HG02642 (cell line): ENCODE data around the gene CRAMP1.

Source experiments
- ATAC-seq: cut with Tn5 transposase; IDR thresholded peaks from one replicate; pipeline ENCODE4 v1.9.1; 2021; ENCODE audit warnings: mild to moderate bottlenecking; ENCODE audit not compliant: unreplicated experiment, poor library complexity

CRAMP1 gene

GRCh38 chr16:1631931-1632637 lies 19.9 kb downstream of the CRAMP1 start:
- ATAC-seq, result no peak

- ATAC-seq, result no peak
These were observed 20.4 kb downstream of the CRAMP1 start for GRCh38 chr16:1632638-1632970.

DNA sequence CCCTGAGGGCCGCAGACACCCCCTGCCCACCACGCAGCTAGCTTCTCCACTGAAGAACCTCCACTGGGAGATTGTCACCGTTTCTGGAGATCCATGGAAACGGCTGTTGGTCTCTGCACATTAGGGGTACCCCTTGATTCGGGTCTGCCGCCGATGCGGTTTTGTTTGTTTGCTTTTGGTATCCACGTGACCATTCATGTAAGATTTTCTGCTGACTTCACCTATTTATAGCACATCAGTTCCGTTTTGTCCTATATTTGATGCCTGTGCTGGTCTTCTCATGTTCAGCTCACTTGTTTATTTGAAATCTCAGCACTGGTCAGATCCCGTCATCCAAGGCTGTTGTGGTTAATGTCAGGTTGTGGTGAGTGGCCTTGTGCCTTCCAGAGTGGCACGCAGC lies 21.1 kb downstream of the CRAMP1 start:
- ATAC-seq, result no peak

DNA sequence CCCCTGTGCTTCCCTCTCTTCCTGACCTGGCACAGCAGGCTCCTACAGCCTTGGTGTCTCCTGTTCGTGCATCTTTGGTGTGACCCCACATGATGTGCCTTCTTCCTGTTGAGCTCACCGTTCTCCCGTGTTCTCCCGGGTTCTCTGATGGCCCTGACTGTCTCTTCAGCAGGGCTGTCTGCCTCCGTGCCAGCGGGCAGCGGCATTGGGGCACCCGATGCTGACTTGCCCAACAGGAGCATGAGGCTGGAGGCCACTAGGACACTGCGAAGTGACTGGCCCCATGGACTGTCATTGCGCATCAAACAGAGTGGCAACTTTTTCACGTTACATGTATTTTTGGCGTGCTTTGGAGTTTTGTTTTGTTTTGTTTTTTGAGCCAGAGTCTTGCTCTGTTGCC lies 22.4 kb downstream of the CRAMP1 start:
- no peak for ATAC-seq

GRCh38 chr16:1635070-1635469 lies 22.9 kb downstream of the CRAMP1 start:
- ATAC-seq, result no peak

DNA sequence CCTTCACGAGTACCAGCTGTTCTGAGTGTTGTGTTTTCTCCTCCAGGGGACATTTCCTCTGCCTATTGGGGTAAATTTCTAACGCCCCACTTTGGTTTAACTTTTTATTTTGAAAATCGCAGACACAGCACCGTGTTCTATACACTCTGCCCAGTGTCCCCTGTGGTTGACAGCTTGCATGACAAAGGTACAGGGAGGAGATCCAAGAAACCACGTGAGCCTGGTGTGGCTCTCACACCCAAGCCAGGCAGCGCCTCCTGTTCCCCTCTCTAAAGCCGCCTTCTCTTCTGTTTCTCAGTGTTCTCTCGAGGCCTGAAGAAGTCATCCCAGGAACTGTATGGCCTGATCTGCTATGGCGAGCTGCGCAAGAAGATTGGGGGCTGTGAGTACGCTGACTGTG lies 25.4 kb downstream of the CRAMP1 start:
- no peak for ATAC-seq

- ATAC-seq, result no peak
These were observed 26.6 kb downstream of the CRAMP1 start for GRCh38 chr16:1638757-1639156.

DNA sequence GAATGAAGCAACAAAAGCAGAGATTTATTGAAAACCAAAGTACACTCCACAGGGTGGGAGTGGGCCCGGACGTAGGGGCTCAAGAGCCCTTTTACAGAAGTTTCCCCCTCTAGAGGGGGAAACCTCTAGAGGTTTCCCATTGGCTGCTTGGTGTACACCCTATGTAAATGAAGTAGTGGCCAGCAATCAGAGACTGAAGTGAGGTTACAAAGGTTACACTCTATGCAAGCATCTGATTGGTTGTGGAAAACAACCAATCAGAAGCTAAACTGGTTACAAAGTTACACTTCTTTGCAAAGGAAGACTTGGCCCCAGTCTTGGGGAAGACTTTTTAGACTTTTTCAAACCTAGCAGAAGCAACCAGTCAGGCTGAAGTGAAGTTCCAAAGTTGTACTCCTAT lies 27.1 kb downstream of the CRAMP1 start:
- no peak for ATAC-seq

DNA sequence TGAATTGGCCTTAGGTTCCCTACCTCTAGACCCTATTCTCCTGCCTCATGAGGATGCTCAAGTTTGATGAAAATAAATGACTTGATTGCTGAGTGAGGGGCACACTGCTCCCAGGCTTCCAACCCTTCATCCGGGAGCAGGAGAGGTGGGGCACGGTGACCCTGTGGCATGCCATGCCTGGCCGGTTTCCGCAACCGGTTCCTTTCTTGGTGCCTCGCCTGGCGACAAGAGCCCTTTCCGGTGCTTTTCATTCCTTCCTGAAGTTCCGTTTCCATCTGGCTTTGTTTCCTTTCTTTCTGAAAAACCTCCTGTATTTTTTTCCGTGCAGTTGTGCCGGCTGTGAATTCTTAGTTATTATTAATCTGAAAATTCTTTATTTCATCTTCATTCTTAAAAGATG lies 27.7 kb downstream of the CRAMP1 start:
- ATAC-seq, result no peak

GRCh38 chr16:1640261-1640941 lies 28.2 kb downstream of the CRAMP1 start:
- ATAC-seq, result no peak

- ATAC-seq, result no peak
These were observed 29.1 kb downstream of the CRAMP1 start for GRCh38 chr16:1641261-1641660.

GRCh38 chr16:1642148-1642547 lies 30.0 kb downstream of the CRAMP1 start:
- ATAC-seq, result no peak

DNA sequence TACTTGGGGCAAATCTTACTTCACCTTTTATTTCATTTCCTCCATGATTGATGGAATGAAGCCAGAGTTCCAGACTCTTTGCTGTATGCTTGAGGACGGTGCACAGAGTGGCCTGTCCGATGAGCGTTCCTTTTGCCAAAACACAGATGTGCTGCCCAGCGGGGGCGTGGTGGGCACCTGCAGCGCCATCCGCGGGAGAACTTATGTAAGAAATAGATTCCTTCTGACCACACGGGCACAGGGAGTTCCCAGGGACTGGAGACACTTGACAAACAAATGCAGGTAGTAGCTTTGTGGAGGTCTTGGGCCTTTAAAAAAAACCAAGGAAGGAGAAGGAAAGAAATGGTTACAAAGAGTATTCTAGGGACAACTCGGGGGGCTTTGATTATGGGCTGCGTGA lies 30.6 kb downstream of the CRAMP1 start:
- no peak for ATAC-seq

- no peak for ATAC-seq
These were observed 31.4 kb downstream of the CRAMP1 start for GRCh38 chr16:1643521-1643920.

DNA sequence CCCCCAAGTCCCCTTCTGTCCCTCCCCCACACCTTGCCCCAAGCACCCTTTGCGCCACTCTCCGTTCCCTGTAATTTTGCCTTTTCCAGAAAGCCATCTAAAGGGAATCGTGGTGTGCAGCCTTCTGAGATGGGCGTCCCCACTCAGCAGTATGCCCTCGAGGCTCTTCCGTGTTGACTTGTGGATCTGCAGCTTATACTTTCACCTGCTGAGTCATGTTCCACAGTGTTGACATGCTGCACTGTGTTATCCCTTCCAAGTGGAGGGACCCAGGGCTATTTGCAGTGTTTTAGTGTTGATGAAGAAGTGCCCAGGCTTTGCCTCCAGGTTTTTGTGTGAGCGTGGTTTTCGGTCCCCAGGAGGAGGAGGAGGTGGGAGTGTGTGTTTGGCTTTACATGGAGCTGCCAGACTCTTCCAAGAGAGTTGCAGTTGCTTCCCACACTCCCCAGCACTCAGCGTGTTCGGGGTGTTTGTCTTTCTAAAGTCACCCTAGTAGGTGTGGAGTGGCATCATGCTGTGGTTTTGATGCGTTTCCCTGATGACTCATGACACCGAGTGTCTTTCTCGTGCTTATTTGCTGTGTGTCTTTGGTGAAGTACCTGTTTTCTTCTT lies 33.9 kb downstream of the CRAMP1 start:
- no peak for ATAC-seq

- ATAC-seq, result no peak
These were observed 35.7 kb downstream of the CRAMP1 start for GRCh38 chr16:1647856-1648255.

GRCh38 chr16:1650131-1650530 lies 38.0 kb downstream of the CRAMP1 start:
- no peak for ATAC-seq

- no peak for ATAC-seq
These were observed 39.2 kb downstream of the CRAMP1 start for GRCh38 chr16:1651094-1651973.

- no peak for ATAC-seq
These were observed 39.8 kb downstream of the CRAMP1 start for GRCh38 chr16:1651974-1652312.

GRCh38 chr16:1653023-1653422 lies 40.9 kb downstream of the CRAMP1 start:
- ATAC-seq, result no peak
